VCaP (cell line): ENCODE results near the gene PRM1.

Experiments
- H3K27ac ChIP-seq: fragments of 450-650 bp; 2 replicates; pipeline ENCODE4 v1.5.1; 2017
- CTCF ChIP-seq: fragments of 450-650 bp; conservative IDR thresholded peaks from 2 replicates; pipeline ENCODE4 v1.5.1; 2017; ENCODE audit warnings: mild to moderate bottlenecking, moderate library complexity

Gene PRM1

GRCh38 chr16:11298143-11298900, 17.2 kb upstream of the PRM1 start:
- peak overlapping the region; percentile 92 for H3K27ac ChIP-seq
- no peak for TF ChIP-seq CTCF

- TF ChIP-seq CTCF, result peak; percentile 30
- H3K27ac ChIP-seq, result peak overlapping the region; percentile 92
Observed at GRCh38 chr16:11297492-11298142, 16.5 kb upstream of the PRM1 start.

GRCh38 chr16:11296706-11297491, 15.8 kb upstream of the PRM1 start:
- peak overlapping the region; percentile 92 for H3K27ac ChIP-seq

GRCh38 chr16:11296351-11296705, 15.2 kb upstream of the PRM1 start:
- TF ChIP-seq CTCF, result no peak
- peak overlapping the region; percentile 92 for H3K27ac ChIP-seq

More at GRCh38 chr16:11296706-11297491, 15.8 kb upstream of the PRM1 start:
- TF ChIP-seq CTCF, result no peak

- peak overlapping the region; percentile 92 for H3K27ac ChIP-seq
- TF ChIP-seq CTCF, result no peak
Observed at GRCh38 chr16:11295672-11296071, 14.5 kb upstream of the PRM1 start.

- no peak overlapping the region for H3K27ac ChIP-seq
- TF ChIP-seq CTCF, result no peak
Observed at GRCh38 chr16:11292076-11292748, 11.1 kb upstream of the PRM1 start.
